Lower lobe of right lung (tissue), 2 donors: Measurements from ENCODE around the gene CNTN3. TPM values are rescaled to one million over a fixed set of nuclear protein-coding genes. Genes with fewer than 3 reads are reported as not detected.

Source experiments
- ATAC-seq, 2 donors: fragments of 200-7000 bp; cut with Tn5 transposase; one replicate each; pipeline ENCODE4 v1.9.1; 2020 to 2022; ENCODE audit warnings: mild to moderate bottlenecking in 2 of 2, moderate library complexity in 2 of 2
- DNase-seq: peaks from one replicate; pipeline ENCODE4 v3.0.0-alpha.2; 2020
- H3K27ac ChIP-seq: fragments of 200-600 bp; one replicate; pipeline ENCODE4 v1.8.0; 2022
- H3K27me3 ChIP-seq: fragments of 200-600 bp; one replicate; pipeline ENCODE4 v1.8.0; 2022; ENCODE audit warnings: low read depth
- H3K36me3 ChIP-seq: fragments of 200-600 bp; one replicate; pipeline ENCODE4 v1.8.0; 2022; ENCODE audit warnings: mild to moderate bottlenecking
- H3K4me1 ChIP-seq: fragments of 200-600 bp; one replicate; pipeline ENCODE4 v1.8.0; 2022
- H3K4me3 ChIP-seq: fragments of 200-600 bp; one replicate; pipeline ENCODE4 v1.8.0; 2022; ENCODE audit warnings: mild to moderate bottlenecking
- H3K9me3 ChIP-seq: fragments of 200-600 bp; one replicate; pipeline ENCODE4 v1.8.0; 2022
- intact Hi-C: fragments of 100-400 bp; cut with DNase I; formaldehyde crosslinking; loops from one replicate; pipeline ENCODE4 v1.11.0; 2022
- total RNA-seq: library from RNA; stranded (reverse); fragmentation: NEBNext Ultra II Directional; extraction: Animal tissue kit (Norgen Biotek cat#: 25700); gene quantifications from one replicate; pipeline ENCODE4 v1.2.1, GENCODE V29; 2021
- TF ChIP-seq, protein P1 (sequence below): fragments of 200-600 bp; IDR thresholded peaks from one replicate; pipeline ENCODE4 v1.8.0; 2022; ENCODE audit warnings: antibody characterized with exemption, mild to moderate bottlenecking
- donor health status: DM: no; HTN: yes; CAD: no; lungs with severe emphysema.

Gene CNTN3
- total RNA-seq, 1 donor from 2014 or later = 1.9 TPM

DNA sequence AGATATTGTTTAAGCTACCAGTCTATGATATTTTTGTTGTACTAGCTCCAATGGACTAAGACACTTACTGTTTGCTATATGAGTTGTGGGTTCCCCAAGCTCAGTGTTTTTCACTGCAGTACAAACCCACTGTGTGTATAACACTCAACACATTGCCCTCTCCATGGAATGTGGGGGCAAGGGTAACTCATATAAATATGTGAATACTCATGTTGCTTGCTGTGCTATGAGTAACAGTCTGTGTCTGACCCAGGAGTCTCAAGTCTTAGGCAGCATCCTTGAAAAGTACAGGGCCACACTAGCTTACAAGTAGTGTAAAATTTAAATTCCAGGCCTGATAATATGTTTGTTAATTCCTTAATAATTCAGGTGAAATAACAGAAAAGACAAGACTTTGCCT is 22.5 kb upstream of the CNTN3 start:
- intact Hi-C loops = no loop called here
- Histone ChIP-seq H3K4me3 (no peak overlapping the region), H3K27me3 (no peaks in the 10 kb centered on the region), H3K4me1 (no peaks in the 10 kb centered on the region), H3K36me3 (no peaks in the 10 kb centered on the region), H3K9me3 (no peaks in the 10 kb centered on the region), H3K27ac (no peak overlapping the region)
- ATAC-seq = no peak
- TF ChIP-seq, protein P1, sequence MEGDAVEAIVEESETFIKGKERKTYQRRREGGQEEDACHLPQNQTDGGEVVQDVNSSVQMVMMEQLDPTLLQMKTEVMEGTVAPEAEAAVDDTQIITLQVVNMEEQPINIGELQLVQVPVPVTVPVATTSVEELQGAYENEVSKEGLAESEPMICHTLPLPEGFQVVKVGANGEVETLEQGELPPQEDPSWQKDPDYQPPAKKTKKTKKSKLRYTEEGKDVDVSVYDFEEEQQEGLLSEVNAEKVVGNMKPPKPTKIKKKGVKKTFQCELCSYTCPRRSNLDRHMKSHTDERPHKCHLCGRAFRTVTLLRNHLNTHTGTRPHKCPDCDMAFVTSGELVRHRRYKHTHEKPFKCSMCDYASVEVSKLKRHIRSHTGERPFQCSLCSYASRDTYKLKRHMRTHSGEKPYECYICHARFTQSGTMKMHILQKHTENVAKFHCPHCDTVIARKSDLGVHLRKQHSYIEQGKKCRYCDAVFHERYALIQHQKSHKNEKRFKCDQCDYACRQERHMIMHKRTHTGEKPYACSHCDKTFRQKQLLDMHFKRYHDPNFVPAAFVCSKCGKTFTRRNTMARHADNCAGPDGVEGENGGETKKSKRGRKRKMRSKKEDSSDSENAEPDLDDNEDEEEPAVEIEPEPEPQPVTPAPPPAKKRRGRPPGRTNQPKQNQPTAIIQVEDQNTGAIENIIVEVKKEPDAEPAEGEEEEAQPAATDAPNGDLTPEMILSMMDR = no peak
- DNase-seq = no peak

DNA sequence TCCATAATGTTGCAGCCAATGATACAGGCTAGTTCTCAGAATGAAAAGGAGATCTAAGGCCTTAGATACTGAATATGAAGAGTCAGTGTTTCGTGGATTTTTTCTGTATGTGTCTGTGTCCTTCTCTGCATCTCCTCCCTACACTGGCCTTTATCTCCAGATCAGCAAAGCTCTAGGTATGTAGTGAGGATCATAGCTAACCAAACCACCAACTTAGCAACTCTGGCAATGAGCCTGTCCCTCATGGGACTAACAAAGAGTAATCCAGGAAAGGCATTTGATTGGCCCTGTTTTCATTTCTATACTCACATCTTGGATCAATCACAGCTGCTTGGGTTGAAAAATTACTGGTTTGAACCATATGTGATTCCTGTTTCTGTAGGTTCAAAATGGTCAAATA is 18.6 kb upstream of the CNTN3 start:
- intact Hi-C loops = no loop called here
- DNase-seq = no peak
- no peak overlapping the region for H3K27ac ChIP-seq
- TF ChIP-seq, protein P1 = no peak
- no peaks in the 10 kb centered on the region for H3K36me3 ChIP-seq
- H3K4me1 ChIP-seq = no peaks in the 10 kb centered on the region
- H3K9me3 ChIP-seq = no peaks in the 10 kb centered on the region
- H3K27me3 ChIP-seq = no peaks in the 10 kb centered on the region
- H3K4me3 ChIP-seq = no peak overlapping the region
- ATAC-seq = no peak

DNA sequence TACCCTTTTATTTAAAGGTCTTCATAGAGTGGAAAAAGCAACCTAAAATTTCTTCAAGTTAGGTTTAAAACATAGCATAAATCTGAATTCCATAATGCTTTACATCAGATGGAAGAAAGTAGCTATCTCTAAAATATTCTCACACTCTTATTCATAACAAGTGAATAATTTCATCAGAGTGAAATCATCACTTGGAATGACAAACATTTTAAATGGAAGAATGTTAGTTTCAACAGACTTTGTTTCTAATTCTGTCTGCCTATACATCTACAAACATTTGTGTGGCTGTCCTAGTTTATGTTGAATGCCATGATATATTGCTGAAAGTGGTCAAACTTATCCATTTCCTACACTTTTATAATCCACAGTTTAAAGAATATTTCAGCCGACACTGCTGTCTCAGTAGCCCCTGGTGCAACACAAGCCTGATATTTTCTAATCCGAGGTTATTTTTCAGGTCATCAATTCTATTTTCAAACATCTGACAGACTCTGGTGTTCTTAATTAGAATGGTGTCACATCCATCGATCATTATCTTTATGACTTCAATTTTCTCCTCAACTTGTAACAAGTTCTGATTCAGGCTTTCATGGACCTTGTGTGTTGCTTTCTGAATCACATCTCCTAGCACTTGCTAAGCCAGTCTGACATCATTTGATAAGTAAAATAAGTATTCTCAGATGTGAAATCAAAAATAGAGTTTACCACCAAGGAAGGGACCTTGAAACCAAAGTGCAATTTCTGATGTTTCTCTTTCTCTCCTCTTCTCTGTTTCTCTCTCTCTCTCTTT is 17.1 kb upstream of the CNTN3 start:
- H3K9me3 ChIP-seq = no peaks in the 10 kb centered on the region
- ATAC-seq = no peak
- DNase-seq = no peak
- no peak overlapping the region for H3K27ac ChIP-seq
- TF ChIP-seq, protein P1 = no peak
- no peaks in the 10 kb centered on the region for H3K36me3 ChIP-seq
- no peaks in the 10 kb centered on the region for H3K27me3 ChIP-seq
- intact Hi-C loops = no loop called here
- H3K4me3 ChIP-seq = no peak overlapping the region
- H3K4me1 ChIP-seq = no peaks in the 10 kb centered on the region

- intact Hi-C loops = no loop called here
- Histone ChIP-seq H3K27ac (no peak overlapping the region), H3K36me3 (no peaks in the 10 kb centered on the region), H3K4me1 (no peaks in the 10 kb centered on the region), H3K27me3 (no peaks in the 10 kb centered on the region), H3K4me3 (no peak overlapping the region), H3K9me3 (no peaks in the 10 kb centered on the region)
- TF ChIP-seq, protein P1 = no peak
- no peak for DNase-seq
- ATAC-seq = no peak
Measured at GRCh38 chr3:74630602-74631001, 16.1 kb upstream of the CNTN3 start.

DNA sequence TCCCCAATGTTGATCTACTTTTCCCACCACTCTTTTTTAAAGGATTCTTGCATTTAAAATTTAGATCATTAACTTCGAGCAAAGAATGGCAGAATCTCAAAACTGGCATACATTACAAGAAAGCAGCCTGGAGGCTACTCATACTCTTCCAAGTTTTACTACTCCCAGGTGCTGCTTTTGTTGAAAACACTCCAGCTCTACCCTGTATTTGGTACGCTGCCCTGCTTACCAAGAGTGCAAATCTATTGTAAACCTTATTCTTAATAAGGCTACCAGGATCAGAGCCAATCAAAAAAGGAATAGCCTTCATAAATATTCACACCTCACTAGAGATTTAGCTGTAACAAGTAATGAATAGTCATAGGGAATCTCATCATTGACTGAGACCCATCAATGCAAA is 11.6 kb upstream of the CNTN3 start:
- Histone ChIP-seq H3K4me3 (no peak overlapping the region), H3K27me3 (no peaks in the 10 kb centered on the region), H3K4me1 (no peaks in the 10 kb centered on the region), H3K27ac (no peak overlapping the region), H3K36me3 (no peaks in the 10 kb centered on the region), H3K9me3 (no peaks in the 10 kb centered on the region)
- TF ChIP-seq, protein P1 = no peak
- intact Hi-C loops = no loop called here
- ATAC-seq (no peak), DNase-seq (no peak)
